ENCODE data around the gene VAC14.

The VAC14 gene

DNA sequence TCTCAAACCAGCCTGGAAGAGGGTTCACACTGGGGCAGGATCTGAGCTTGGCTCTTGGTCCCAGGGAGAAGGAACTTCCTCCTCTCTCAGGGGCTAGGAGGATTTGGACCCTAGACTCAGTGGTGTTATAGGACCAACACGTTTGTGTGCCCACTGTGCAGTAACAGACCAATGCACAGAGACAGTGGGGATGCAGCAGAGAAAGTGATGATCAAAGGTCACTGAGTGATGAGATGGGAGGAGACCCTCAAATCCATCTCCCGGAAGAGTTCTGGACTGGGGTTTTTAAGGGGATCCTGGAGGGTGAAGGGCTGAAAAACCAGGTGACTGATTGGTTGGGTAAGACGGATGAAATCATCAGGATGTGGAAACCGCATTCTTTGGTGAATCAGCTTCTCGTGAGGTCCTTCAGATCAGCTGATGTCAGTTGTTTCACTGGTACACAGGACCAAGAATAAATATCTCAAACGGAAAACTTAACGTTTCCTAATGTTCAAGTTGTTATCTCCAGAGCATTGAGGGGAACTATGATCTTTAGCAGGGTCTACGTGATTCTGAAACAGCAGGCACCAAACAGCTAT is 3.3 kb upstream of the VAC14 start:
- no peak for DNase-seq (ENCODE audit: low spot score)
- no peak for TF ChIP-seq CTCF (IDR thresholded peaks at IDR 0.05; ENCODE audit: extremely low read depth, missing control alignments)

GRCh38 chr16:70803319-70803718 is 2.4 kb upstream of the VAC14 start:
- no peak for DNase-seq (ENCODE audit: low spot score)
- no peak for TF ChIP-seq CTCF (IDR thresholded peaks at IDR 0.05; ENCODE audit: extremely low read depth, missing control alignments)

GRCh38 chr16:70801611-70802010 is 653 bp upstream of the VAC14 start:
- TF ChIP-seq CTCF (IDR thresholded peaks at IDR 0.05; ENCODE audit: extremely low read depth, missing control alignments), result no peak
- no peak for DNase-seq (ENCODE audit: low spot score)

DNA sequence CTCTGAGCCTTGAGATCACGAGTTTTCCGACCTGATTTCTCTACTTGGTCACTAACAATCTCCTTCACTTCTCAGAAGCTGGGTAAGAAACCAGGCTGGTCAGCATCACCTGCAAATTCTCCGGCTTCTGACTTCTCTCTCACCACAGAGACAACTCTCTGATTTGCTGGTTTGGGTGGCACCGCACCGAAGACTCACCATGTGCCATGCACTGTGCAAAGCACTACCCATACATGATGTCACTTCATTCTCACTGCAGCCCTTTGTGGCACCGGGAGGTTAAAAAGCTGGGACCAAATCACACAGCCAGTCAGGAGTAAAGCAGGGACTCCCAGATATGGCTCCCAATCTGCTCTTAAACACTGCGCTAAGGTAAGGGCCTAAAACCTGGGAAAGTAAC is 647 bp downstream of the VAC14 start:
- no peak for TF ChIP-seq CTCF (IDR thresholded peaks at IDR 0.05; ENCODE audit: extremely low read depth, missing control alignments)
- DNase-seq (ENCODE audit: low spot score), result no peak

- DNase-seq (ENCODE audit: low spot score), result no peak
Measured at GRCh38 chr16:70796301-70796700, 4.7 kb downstream of the VAC14 start.

DNA sequence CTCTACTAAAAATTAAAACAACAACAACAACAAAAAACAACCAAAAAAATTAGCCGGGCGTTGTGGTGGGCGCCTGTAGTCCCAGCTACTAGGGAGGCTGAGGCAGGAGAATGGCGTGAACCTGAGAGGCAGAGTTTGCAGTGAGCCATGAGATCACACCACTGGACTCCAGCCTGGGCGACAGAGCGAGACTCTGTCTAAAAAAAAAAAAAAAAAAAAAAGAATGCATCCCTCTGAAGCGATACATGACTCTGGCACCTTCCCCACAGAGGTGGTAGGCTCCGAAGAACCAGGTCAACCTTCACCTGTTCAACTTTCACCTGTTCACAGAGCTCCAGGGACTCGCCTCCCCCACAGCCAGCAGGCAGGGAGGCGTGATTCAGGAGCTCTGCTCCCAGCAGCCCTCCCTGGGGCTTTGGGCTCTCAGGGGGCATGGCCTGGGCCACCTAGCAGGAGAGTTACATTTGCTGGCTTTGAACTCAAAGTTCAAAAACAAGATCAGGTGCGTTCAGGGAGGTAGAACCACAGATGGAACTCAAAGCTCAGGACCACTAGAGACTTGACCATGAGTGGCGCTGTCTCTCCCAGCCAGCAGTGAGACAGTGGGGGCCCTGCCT is 5.6 kb downstream of the VAC14 start:
- no peak for TF ChIP-seq CTCF (IDR thresholded peaks at IDR 0.05; ENCODE audit: extremely low read depth, missing control alignments)
- DNase-seq (ENCODE audit: low spot score), result no peak

More at GRCh38 chr16:70796301-70796700, 4.7 kb downstream of the VAC14 start:
- no peak for TF ChIP-seq CTCF (IDR thresholded peaks at IDR 0.05; ENCODE audit: extremely low read depth, missing control alignments)

- DNase-seq (ENCODE audit: low spot score), result no peak
- no peak for TF ChIP-seq CTCF (IDR thresholded peaks at IDR 0.05; ENCODE audit: extremely low read depth, missing control alignments)
Measured at GRCh38 chr16:70793851-70794502, 7.0 kb downstream of the VAC14 start.

Measured in GM20000 (cell line).